Renal cortical epithelial cell (primary cell): Measurements from ENCODE around the gene KMT5B. TPM values are rescaled to one million over a fixed set of nuclear protein-coding genes. Genes with fewer than 3 reads are reported as not detected.

Experiments
- DNase-seq: peaks from one replicate; pipeline ENCODE4 v3.0.0-alpha.2; 2011; ENCODE audit warnings: low read depth
- total RNA-seq: library from RNA; depleted of rRNA; stranded (reverse); fragments of >200 nt; gene quantifications from 2 replicates; pipeline ENCODE4 v1.2.3, GENCODE V29; 2014

Gene KMT5B
- total RNA-seq, 1 donor from 2014 or later = 52.2 TPM

GRCh38 chr11:68117853-68118470, 95.1 kb downstream of the KMT5B start:
- DNase-seq = no peak

DNA sequence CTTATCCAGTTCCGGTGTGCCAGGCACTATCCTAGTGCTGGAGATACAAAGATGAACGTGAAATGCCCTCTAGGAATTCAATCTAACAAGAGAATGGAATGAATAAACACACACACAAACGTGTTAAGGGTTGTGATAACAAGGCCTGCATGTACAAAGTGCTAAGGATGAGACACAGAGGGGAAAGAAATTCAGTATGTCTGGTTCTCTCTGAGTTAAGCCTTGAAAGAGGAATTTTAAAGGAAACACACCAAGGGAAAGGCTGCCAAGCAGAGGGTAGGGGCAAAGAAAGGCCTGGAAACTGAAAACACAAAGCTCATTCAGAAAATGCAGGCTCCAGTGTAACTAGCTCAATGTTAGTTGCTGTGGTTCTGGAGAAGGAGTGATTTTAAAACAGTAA, 96.1 kb downstream of the KMT5B start:
- DNase-seq = no peak

DNA sequence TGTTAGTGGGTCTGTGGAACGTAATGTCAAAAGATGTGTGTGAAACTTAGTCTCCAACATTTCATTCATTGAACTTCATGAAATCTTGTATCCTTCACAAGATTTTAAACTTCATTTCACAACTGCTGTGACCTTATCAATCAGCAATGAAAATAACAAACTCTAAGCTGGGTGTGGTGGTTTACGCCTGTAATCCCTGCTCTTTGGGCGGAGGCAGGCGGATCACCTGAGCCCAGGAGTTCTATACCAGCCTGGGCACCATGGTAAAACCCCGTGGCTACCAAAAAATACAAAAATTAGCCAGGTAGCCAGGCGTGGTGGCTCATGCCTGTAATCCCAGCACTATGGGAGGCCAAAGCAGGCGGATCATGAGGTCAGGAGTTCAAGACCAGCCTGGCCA, 97.0 kb downstream of the KMT5B start:
- no peak for DNase-seq

DNA sequence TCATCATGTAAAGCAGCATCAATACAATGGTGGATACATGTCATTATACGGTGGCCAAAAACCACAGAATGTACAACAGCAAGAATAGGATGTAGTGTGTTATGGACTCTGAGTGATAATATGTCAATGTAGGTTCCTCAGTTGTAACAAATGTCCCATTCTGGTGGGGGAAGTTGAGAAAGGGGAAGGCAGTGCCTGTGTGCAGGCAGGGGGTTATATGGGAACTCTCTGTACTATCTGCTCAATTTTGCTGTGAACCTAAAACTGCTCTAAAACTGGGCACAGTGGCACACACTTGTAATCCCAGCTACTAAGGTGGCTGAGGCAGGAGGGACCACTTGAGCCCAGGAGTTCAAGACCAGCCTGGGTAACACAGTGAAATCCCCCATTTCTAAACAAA, 97.8 kb downstream of the KMT5B start:
- no peak for DNase-seq

DNA sequence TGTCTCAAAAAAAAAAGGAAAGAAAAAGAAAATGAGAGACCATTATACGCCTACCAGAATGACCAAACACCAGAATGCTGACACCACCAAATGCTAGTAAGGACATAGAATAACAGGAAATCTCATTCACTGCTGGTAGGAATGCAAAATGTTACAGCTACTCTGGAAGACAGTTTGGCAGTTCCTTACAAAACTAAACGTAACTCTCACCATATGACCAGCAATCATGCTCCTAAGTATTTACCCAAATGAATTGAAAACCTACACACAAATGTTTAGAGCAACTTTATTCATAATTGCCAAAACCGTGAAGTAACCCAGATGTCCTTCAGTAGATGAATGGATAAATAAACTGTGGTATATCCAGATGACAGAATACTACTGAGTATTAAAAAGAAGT, 99.1 kb downstream of the KMT5B start:
- DNase-seq = no peak

- no peak for DNase-seq
These were observed 105.4 kb downstream of the KMT5B start for GRCh38 chr11:68107689-68108088.

DNA sequence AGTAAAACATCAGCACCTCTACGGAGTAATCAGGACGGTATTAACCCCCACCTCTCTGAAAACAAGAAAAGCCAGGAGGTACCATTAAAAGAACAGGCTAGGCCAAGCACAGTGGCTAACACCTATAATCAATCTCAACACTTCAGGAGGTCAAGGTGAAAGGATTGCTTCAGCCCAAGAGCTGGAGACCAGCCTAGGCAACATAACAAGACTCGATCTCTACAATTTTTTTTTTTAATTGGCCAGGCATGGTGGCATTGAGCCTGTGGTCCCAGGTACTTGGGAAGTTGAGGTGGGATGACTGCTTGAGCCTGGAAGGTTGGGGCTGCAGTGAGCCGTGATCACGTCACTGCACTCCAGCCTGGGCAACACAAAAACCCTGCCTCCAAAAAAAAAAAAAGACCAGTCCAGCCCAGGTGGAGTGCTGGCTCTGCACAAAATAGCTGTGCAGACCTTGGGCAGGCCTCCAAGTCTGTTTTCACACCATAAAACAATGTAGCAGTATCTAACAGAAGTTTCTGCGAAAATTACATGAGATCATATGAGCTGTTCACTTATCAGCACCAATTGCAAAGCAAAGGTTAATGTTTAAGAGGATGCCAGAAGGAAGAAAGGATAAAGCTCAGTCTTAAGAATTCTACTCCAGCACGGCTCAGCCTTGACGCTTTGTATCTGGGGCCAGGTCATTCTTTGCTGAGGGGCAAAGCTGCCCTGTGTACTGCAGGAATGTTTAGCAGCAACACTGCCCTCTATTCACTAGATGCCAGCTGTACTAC, 106.7 kb downstream of the KMT5B start:
- peak; percentile 91 for DNase-seq

Other genes starting within 250 kb of the KMT5B start
- 43.6 and 59.3 TPM in 2 replicates for gene UNC93B1, start 209.2 kb downstream of the KMT5B start, total RNA-seq
- gene ALDH3B1, start 203.0 kb downstream of the KMT5B start, total RNA-seq = 12.5 and 28.8 TPM in 2 replicates
- gene NDUFS8, start 182.6 kb downstream of the KMT5B start, total RNA-seq = 106 and 152 TPM in 2 replicates
- 60.2 and 84.2 TPM in 2 replicates for gene TCIRG1, start 174.3 kb downstream of the KMT5B start, total RNA-seq
- 6.6 and 23.6 TPM in 2 replicates for gene CHKA, start 91.9 kb downstream of the KMT5B start, total RNA-seq
- gene C11orf24, start 58.7 kb upstream of the KMT5B start, total RNA-seq = 13.5 and 20.8 TPM in 2 replicates
- gene LRP5, start 99.3 kb upstream of the KMT5B start, total RNA-seq = 16.8 and 58.6 TPM in 2 replicates
- 130 and 164 TPM in 2 replicates for gene PPP6R3, start 247.5 kb upstream of the KMT5B start, total RNA-seq